UCSD-AML1 (cell line): ENCODE measurements around the gene SMIM36.
"Not testable (repeated sequence)": the region's sequence is repeated elsewhere in the genome, so short reads cannot be mapped to it uniquely, and the experiment has no call there.

Experiments used
- DNase-seq: peaks from one replicate; lab custom pipeline; 2025; ENCODE audit not compliant: unreplicated experiment; lab: John Stamatoyannopoulos, UW

Gene SMIM36

DNA sequence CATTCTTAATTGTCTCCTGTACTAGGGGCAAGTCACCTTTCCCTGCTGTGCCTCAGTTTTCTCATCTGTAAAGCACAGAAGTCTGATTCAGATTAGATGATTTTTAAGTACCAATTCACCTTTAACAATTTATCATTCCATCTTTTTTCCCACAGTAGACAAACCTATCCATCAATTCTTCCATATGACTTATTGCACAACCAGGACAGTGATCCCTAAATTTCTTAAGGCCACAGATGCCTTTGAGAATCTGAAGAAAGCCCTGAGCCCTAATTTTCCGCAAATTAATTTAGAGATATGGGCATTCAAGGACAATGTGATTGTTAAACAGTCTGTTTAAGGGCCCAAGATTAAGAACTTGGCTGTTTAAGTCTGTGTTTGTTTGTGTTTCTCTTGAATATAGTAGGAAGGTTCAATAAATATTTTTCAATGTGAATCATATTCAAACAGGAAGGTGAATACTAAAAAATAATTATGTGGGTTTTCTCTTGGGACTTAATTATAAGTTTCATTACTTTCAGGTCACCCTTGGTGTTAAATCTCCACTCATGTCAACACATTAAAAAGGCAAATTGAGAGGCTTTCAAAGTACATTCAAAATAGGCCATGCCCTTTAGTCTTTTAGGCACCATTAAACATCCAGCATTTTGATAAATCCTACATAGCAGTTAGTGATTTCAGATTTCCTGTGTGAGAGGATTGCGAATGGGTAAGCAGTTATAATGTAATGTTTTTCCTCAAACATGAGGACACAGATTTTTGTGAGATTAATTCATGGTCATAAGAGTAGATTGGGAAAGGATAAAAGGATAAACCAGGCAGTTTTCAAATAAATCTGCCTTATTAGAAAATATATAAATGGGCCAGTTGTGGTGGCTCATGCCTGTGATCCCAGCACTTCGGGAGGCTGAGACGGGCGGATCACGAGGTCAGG lies 54.7 kb downstream of the SMIM36 start:
- no peak for DNase-seq

DNA sequence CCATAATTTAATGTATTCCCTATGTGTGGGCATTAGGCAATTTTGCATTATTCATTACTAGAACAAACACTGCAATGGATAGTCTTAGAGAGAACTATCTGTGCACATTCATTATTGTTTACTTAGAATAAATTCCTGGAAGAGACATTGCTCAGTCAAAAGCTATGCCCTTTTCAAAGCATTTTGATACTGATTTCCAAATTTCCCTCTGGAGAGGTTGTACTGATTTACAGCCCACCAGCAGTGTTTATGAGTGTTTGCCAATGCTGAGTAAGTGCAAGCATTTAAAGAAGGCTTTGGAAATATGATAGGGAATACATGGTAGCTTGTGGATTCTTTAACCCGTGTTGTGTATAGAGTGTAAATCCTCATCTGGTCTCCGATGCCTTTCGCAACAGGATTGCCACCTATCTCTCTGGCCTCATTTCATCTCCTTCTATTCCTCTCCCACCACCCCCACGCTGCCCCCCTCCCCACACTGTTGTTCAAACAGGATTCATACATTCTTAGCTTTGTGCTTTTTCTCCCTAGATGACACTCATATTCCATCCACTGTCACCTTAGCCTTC lies 56.3 kb downstream of the SMIM36 start:
- DNase-seq = no peak

GRCh38 chr17:55453839-55454557 lies 57.3 kb downstream of the SMIM36 start:
- DNase-seq = no peak

GRCh38 chr17:55452139-55452790 lies 59.0 kb downstream of the SMIM36 start:
- DNase-seq = peak; percentile 13

- no peak for DNase-seq
Observed at GRCh38 chr17:55451758-55452138, 59.5 kb downstream of the SMIM36 start.

DNA sequence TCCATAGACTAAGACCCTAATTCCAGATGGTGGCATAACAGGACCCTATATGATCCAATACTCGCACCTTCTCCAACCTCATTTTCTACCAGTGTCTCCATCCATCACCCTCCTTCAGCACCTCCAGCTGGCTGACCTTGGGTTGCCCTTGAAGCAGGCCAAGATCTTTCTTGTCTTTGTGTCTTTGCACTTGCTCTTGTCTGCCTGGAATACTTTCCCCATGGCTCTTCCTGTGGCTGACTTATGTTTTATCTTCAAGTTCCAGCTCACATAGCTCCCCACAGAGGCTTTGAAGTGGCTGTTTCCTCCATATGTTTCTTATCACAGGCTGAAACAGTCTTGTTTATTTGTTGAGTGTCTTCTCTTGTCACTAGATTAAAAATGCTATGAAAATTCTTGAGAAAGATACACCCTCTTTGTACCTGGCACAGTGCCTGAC lies 60.0 kb downstream of the SMIM36 start:
- DNase-seq = no peak

GRCh38 chr17:55450232-55450825 lies 60.9 kb downstream of the SMIM36 start:
- no peak for DNase-seq

DNA sequence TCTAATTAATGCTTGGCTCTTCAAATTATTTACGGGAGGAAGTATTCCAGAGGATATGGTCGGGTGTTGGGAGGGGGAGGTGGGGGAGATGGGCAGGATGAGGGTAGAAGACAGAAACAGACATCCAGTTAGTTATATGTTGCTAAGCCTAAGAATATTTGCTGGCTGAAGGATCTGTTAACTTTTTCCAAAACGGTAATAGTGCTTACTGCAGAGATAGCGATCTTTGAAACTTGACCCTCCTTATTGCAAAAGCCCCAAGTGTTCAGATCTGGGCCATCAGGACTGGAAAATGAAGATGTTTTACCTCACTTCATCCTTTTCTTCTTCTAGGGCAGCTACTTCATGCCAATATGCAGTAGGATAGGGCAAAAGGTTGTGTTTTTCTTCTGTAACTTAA lies 62.6 kb downstream of the SMIM36 start:
- DNase-seq = no peak

DNA sequence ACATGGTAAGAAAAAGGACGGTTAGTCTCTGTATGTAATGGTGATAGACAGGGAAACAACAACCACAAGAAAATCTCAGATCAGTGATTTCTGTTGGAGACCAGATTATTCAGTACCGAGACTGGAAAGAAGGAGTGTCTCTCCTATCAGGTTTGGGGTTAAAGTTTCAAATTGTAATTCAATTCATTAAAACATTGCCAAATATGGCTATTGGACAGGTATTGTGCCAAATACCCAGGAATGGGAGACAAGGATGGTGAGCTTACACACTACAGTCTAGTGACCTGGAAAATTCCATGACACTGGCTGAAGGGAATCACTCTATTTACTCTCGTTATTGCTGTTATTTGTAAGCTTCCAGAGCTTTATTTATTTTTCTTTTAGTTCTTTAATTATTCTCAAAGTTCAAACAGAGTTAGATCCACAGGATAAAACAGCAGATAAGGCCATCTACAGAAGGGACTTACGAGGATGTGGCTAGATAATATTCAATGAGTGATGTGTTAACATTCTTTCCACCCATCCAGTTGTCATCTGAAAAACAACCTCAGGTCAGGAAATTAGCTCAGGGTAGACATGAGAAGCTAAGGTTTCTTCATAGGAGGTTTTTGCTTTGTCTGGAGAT lies 64.6 kb downstream of the SMIM36 start:
- DNase-seq = no peak

GRCh38 chr17:55446004-55446403 lies 65.2 kb downstream of the SMIM36 start:
- DNase-seq = not testable (repeated sequence)

GRCh38 chr17:55444471-55445441 lies 66.5 kb downstream of the SMIM36 start:
- no peak for DNase-seq

DNA sequence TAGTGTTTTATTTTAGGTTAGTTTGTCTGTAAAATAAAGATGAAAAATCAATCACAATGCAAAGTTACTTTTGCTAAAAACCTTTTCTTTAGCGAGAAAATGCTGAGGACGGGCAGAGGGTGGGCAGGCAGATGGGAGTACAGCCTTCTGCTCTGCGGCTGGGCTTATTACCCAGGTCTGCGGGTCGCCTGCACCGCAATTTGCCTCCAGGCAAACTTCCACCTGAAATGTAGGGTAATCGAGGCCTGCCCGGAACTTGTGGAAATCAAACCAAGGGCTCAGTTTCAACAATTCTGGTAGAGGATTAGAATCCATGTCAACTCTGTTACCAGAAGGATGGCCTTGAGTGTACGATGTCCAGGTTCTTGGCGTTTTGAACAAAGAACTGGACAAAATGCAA lies 67.3 kb downstream of the SMIM36 start:
- no peak for DNase-seq

GRCh38 chr17:55442953-55443683 lies 68.1 kb downstream of the SMIM36 start:
- no peak for DNase-seq

- DNase-seq = no peak
Observed at GRCh38 chr17:55442462-55442861, 68.8 kb downstream of the SMIM36 start.

DNA sequence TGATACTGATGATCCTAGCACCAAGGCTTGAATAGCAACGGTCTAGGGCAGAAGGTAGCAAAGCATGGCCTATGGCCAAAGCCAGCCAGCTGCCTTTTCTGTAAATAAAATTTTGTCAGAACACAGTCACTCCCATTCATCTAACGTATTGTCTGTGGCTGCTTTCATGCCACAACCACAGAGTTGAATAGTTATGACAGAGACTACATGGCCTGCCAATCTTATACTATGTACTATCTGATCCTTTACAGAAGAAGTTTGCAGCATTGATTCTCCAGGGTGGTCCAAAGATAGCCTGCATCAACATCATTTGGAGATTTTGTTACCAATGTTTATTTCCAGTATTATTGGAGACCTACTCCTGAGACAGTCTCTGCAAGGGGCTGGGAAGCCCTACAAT lies 69.7 kb downstream of the SMIM36 start:
- DNase-seq = no peak

DNA sequence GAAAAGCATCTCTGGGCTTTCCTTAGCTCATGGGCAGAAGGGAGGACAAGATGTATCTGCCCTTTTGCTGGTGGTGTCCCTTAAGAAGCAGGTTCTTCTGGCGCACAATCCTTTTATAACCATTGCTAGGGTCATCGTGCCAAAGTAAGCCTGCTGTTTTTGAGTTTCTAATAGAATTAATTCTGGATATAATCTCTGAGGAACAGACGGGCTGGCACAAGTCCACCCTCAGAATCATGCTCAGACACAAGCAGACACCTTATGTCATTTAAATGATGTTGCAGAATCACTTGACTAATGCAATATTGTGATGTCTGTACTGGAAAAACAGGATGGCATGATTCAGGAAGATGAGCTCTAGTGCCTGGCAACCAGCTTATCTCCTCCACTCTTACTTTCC lies 70.9 kb downstream of the SMIM36 start:
- DNase-seq = no peak

DNA sequence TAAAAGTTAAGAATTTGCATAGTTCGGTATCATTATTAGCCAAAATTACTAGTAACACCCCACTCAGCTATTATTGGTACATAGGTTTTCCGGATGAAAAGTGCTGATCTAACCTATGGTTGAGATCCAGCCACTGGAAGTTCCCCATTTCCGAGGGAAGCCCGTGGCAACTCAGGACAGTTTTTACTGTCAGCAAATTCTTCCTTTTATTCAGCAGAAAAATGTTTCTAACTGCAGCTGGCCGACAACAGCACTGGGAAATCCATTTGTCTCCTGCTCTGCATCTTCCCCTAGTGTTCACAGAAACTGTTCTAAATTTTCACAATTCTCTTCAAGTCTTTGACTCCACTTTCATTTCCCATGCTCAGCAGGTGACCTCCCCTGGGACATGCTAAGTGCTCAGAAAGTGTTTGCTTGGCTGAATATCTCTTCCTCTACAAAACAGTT lies 74.1 kb downstream of the SMIM36 start:
- no peak for DNase-seq
